ENCODE measurements around the gene NCR3LG1. TPM values are rescaled to one million over a fixed set of nuclear protein-coding genes. Genes with fewer than 3 reads are reported as not detected.

Gene NCR3LG1
- total RNA-seq, 1 experiment from 2014 or later = 1.3 TPM

- no peaks in the 10 kb centered on the region for H4K20me1 ChIP-seq (ENCODE audit: low read length)
- no peak overlapping the region for H3K4me2 ChIP-seq (ENCODE audit: low read length)
- DNase-seq (no peak), ATAC-seq (no peak)
- H3K4me1 ChIP-seq (ENCODE audit: insufficient read depth, low read length) = no peaks in the 10 kb centered on the region; the same call in 1 of the 2 replicates
- POLR2A ChIA-PET (ENCODE audit: unreplicated experiment) = no interaction called here
- CTCF ChIA-PET = no interaction called here
- no peaks in the 10 kb centered on the region for H3K9me3 ChIP-seq (ENCODE audit: low read length)
- H3K9me2 ChIP-seq (replicated peaks; ENCODE audit: low read length) = no peaks in the 10 kb centered on the region
- H3K36me3 ChIP-seq (ENCODE audit: low read depth, low read length) = no peaks in the 10 kb centered on the region
- no peak overlapping the region for H3K4me3 ChIP-seq (ENCODE audit: low read length)
- no peak overlapping the region for H2AFZ ChIP-seq (ENCODE audit: low read length)
- no peaks in the 10 kb centered on the region for H3F3A ChIP-seq (ENCODE audit: low read length, unreplicated experiment)
- intact Hi-C loops (cut with micrococcal nuclease) = no loop called here
- no peak overlapping the region for H3K27ac ChIP-seq (ENCODE audit: low read length)
- no peak for TF ChIP-seq EZH2phosphoT487 (IDR thresholded peaks at IDR 0.05; ENCODE audit: borderline replicate concordance, low read length)
- TF ChIP-seq EZH2 (IDR thresholded peaks at IDR 0.05; ENCODE audit: low read length, unreplicated experiment) = no peak
- no peak for TF ChIP-seq CTCF (conservative IDR thresholded peaks at IDR 0.05; ENCODE audit: low read depth, low read length)
- H3K27me3 ChIP-seq (ENCODE audit: low read length) = no peaks in the 10 kb centered on the region
- no peaks in the 10 kb centered on the region for H3K79me2 ChIP-seq (ENCODE audit: low read length)
- no TSS peak for BruUV-seq (replicated peaks)
- H3K9ac ChIP-seq (ENCODE audit: low read length) = no peak overlapping the region
Measured at GRCh38 chr11:17401316-17401715, 49.7 kb downstream of the NCR3LG1 start.

GRCh38 chr11:17401841-17402240, 50.2 kb downstream of the NCR3LG1 start:
- H2AFZ ChIP-seq (ENCODE audit: low read length) = no peak overlapping the region
- no peaks in the 10 kb centered on the region; the same call in 1 of the 2 replicates for H3K4me1 ChIP-seq (ENCODE audit: insufficient read depth, low read length)
- no peak overlapping the region for H3K4me2 ChIP-seq (ENCODE audit: low read length)
- H3K27ac ChIP-seq (ENCODE audit: low read length) = no peak overlapping the region
- POLR2A ChIA-PET (ENCODE audit: unreplicated experiment) = no interaction called here
- H3K4me3 ChIP-seq (ENCODE audit: low read length) = no peak overlapping the region
- TF ChIP-seq EZH2 (IDR thresholded peaks at IDR 0.05; ENCODE audit: low read length, unreplicated experiment) (no peak), CTCF (conservative IDR thresholded peaks at IDR 0.05; ENCODE audit: low read depth, low read length) (no peak), EZH2phosphoT487 (IDR thresholded peaks at IDR 0.05; ENCODE audit: borderline replicate concordance, low read length) (no peak)
- H3K9me3 ChIP-seq (ENCODE audit: low read length) = no peaks in the 10 kb centered on the region
- H3F3A ChIP-seq (ENCODE audit: low read length, unreplicated experiment) = no peaks in the 10 kb centered on the region
- H3K36me3 ChIP-seq (ENCODE audit: low read depth, low read length) = no peaks in the 10 kb centered on the region
- intact Hi-C loops (cut with micrococcal nuclease) = no loop called here
- no peaks in the 10 kb centered on the region for H4K20me1 ChIP-seq (ENCODE audit: low read length)
- H3K9me2 ChIP-seq (replicated peaks; ENCODE audit: low read length) = no peaks in the 10 kb centered on the region
- no peak for DNase-seq
- no peaks in the 10 kb centered on the region for H3K79me2 ChIP-seq (ENCODE audit: low read length)
- ATAC-seq = no peak
- no peaks in the 10 kb centered on the region for H3K27me3 ChIP-seq (ENCODE audit: low read length)
- BruUV-seq (replicated peaks) = no TSS peak
- no peak overlapping the region for H3K9ac ChIP-seq (ENCODE audit: low read length)
- CTCF ChIA-PET = no interaction called here

GRCh38 chr11:17402486-17402885, 50.9 kb downstream of the NCR3LG1 start:
- BruUV-seq (replicated peaks) = no TSS peak
- no peak overlapping the region for H3K27ac ChIP-seq (ENCODE audit: low read length)
- no peaks in the 10 kb centered on the region for H4K20me1 ChIP-seq (ENCODE audit: low read length)
- no peak overlapping the region for H3K9ac ChIP-seq (ENCODE audit: low read length)
- H3K9me2 ChIP-seq (replicated peaks; ENCODE audit: low read length) = no peaks in the 10 kb centered on the region
- H3K4me2 ChIP-seq (ENCODE audit: low read length) = no peak overlapping the region
- no peaks in the 10 kb centered on the region; the same call in 1 of the 2 replicates for H3K4me1 ChIP-seq (ENCODE audit: insufficient read depth, low read length)
- H3K9me3 ChIP-seq (ENCODE audit: low read length) = no peaks in the 10 kb centered on the region
- H3K79me2 ChIP-seq (ENCODE audit: low read length) = no peaks in the 10 kb centered on the region
- H3K4me3 ChIP-seq (ENCODE audit: low read length) = no peak overlapping the region
- H2AFZ ChIP-seq (ENCODE audit: low read length) = no peak overlapping the region
- H3K36me3 ChIP-seq (ENCODE audit: low read depth, low read length) = no peaks in the 10 kb centered on the region
- POLR2A ChIA-PET (ENCODE audit: unreplicated experiment) = no interaction called here
- TF ChIP-seq EZH2phosphoT487 (IDR thresholded peaks at IDR 0.05; ENCODE audit: borderline replicate concordance, low read length) (no peak), CTCF (conservative IDR thresholded peaks at IDR 0.05; ENCODE audit: low read depth, low read length) (no peak), EZH2 (IDR thresholded peaks at IDR 0.05; ENCODE audit: low read length, unreplicated experiment) (no peak)
- intact Hi-C loops (cut with micrococcal nuclease) = no loop called here
- ATAC-seq = no peak
- no peaks in the 10 kb centered on the region for H3F3A ChIP-seq (ENCODE audit: low read length, unreplicated experiment)
- H3K27me3 ChIP-seq (ENCODE audit: low read length) = no peaks in the 10 kb centered on the region
- CTCF ChIA-PET = no interaction called here
- DNase-seq = no peak

Measured in PC-3 (cell line).